ENCODE results near the gene HM13.

HM13 gene

DNA sequence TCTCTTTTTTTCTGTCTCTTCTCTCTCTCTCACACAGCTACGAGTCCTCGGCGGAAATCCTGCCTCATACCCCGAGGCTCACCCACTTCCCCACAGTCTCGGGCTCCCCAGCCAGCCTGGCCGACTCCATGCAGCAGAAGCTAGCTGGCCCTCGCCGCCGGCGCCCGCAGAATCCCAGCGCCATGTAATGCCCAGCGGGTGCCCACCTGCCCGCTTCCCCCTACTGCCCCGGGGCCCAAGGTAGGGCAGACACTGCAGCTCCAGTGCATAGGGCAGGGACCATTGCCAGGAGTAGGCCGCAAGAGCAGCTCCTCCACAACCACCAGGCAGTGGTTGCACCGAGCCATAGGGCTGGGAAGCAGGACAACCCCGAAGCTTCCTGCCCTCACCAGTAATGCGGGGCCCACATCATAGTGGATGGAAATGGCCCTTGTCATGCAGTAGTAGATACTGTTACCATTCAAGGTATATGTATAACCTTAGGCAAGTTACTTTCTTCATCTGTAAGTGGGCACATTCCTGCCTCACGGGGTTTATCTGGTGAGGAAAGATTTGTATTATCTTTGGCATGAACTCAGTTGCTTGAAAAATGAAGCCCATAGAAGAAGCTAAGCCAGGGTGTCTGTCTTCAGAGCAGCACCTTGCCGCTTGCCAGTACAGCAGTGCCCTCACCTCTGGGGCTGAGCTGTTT is 53.9 kb downstream of the HM13 start:
- H3K27me3 ChIP-seq (ENCODE audit: control insufficient read depth in 1 of 2, insufficient read depth in 1 of 2, low read length in 2 of 2): no peaks in the 10 kb centered on the region
- peaks cover 65 to 68% of the 10 kb centered on the region in 2 experiments for H3K36me3 ChIP-seq (ENCODE audit: control insufficient read depth in 1 of 2, insufficient read depth in 2 of 2, low read depth in 1 of 2, low read length in 2 of 2)
- H2AFZ ChIP-seq (ENCODE audit: low read depth, low read length): no peak overlapping the region
- H2AK5ac ChIP-seq (ENCODE audit: low read length, severe bottlenecking): peak overlapping the region; percentile 41
- peak overlapping the region; percentile 57 for H4K8ac ChIP-seq (ENCODE audit: low read length)
- peak overlapping the region in 1 of 2 experiments; percentile 39 for H3K14ac ChIP-seq (ENCODE audit: low read length in 2 of 2)
- H2BK12ac ChIP-seq (ENCODE audit: low read length in 2 of 2): peak overlapping the region; percentile 15 to 24
- peak overlapping the region in 1 of 2 experiments; percentile 41 for H3K18ac ChIP-seq (ENCODE audit: low read depth in 1 of 2, low read length in 2 of 2)
- H2BK15ac ChIP-seq (ENCODE audit: low read depth, poor library complexity, severe bottlenecking): no peak overlapping the region
- no peak overlapping the region for H3K4ac ChIP-seq (ENCODE audit: low read depth in 1 of 2, low read length in 2 of 2)
- 94% methylated on average over 21 of the region's 21 CpGs for WGBS
- no peak overlapping the region for H2BK5ac ChIP-seq (ENCODE audit: low read depth, low read length, poor library complexity, severe bottlenecking)
- H3K9ac ChIP-seq (ENCODE audit: low read length): peak overlapping the region; percentile 60
- no peak overlapping the region for H3K4me3 ChIP-seq (ENCODE audit: insufficient read depth in 1 of 2, low read depth in 1 of 2, low read length in 2 of 2)
- peaks cover 18% of the 10 kb centered on the region for H3K79me1 ChIP-seq (replicated peaks; ENCODE audit: low read length, poor library complexity, severe bottlenecking)
- H4K91ac ChIP-seq (ENCODE audit: low read length): no peak overlapping the region
- peak overlapping the region; percentile 18 for H3K27ac ChIP-seq (ENCODE audit: low read length, poor library complexity, severe bottlenecking)
- no peak for DNase-seq
- H3K23ac ChIP-seq (ENCODE audit: low read length in 2 of 2): peak overlapping the region in 1 of 2 experiments; percentile 18
- H3K4me1 ChIP-seq (ENCODE audit: control insufficient read depth, insufficient read depth, low read depth, low read length): peaks cover 53% of the 10 kb centered on the region
- no peak overlapping the region for H3K4me2 ChIP-seq (ENCODE audit: low read length, poor library complexity, severe bottlenecking)
- H3K9me3 ChIP-seq (ENCODE audit: control insufficient read depth, low read length): no peaks in the 10 kb centered on the region
- peak overlapping the region; percentile 11 for H2BK120ac ChIP-seq (ENCODE audit: low read depth, low read length)

- peak overlapping the region in 1 of 2 experiments; percentile 5 for H3K18ac ChIP-seq (ENCODE audit: low read depth in 1 of 2, low read length in 2 of 2)
- H2BK120ac ChIP-seq (ENCODE audit: low read depth, low read length): peak overlapping the region; percentile 11
- H3K79me1 ChIP-seq (replicated peaks; ENCODE audit: low read length, poor library complexity, severe bottlenecking): peaks cover 14% of the 10 kb centered on the region
- H2AFZ ChIP-seq (ENCODE audit: low read depth, low read length): no peak overlapping the region
- peak overlapping the region; percentile 22 for H4K91ac ChIP-seq (ENCODE audit: low read length)
- H3K27me3 ChIP-seq (ENCODE audit: control insufficient read depth in 1 of 2, insufficient read depth in 1 of 2, low read length in 2 of 2): no peaks in the 10 kb centered on the region
- H3K4me2 ChIP-seq (ENCODE audit: low read length, poor library complexity, severe bottlenecking): no peak overlapping the region
- H3K4ac ChIP-seq (ENCODE audit: low read depth in 1 of 2, low read length in 2 of 2): no peak overlapping the region
- H3K27ac ChIP-seq (ENCODE audit: low read length, poor library complexity, severe bottlenecking): peak overlapping the region; percentile 18
- H2BK12ac ChIP-seq (ENCODE audit: low read length in 2 of 2): peak overlapping the region; percentile 15 to 16
- H3K4me1 ChIP-seq (ENCODE audit: control insufficient read depth, insufficient read depth, low read depth, low read length): peaks cover 57% of the 10 kb centered on the region
- no peak overlapping the region for H3K23ac ChIP-seq (ENCODE audit: low read length in 2 of 2)
- no peak overlapping the region for H3K4me3 ChIP-seq (ENCODE audit: insufficient read depth in 1 of 2, low read depth in 1 of 2, low read length in 2 of 2)
- peak overlapping the region; percentile 57 for H4K8ac ChIP-seq (ENCODE audit: low read length)
- no peak overlapping the region for H3K14ac ChIP-seq (ENCODE audit: low read length in 2 of 2)
- H3K36me3 ChIP-seq (ENCODE audit: control insufficient read depth in 1 of 2, insufficient read depth in 2 of 2, low read depth in 1 of 2, low read length in 2 of 2): peaks cover 60 to 63% of the 10 kb centered on the region in 2 experiments
- peak overlapping the region; percentile 60 for H3K9ac ChIP-seq (ENCODE audit: low read length)
- H3K9me3 ChIP-seq (ENCODE audit: control insufficient read depth, low read length): no peaks in the 10 kb centered on the region
- no peak overlapping the region for H2BK15ac ChIP-seq (ENCODE audit: low read depth, poor library complexity, severe bottlenecking)
- no peak for DNase-seq
- whole genome bisulfite sequencing: 77% methylated on average over 5 of the region's 5 CpGs
- H2BK5ac ChIP-seq (ENCODE audit: low read depth, low read length, poor library complexity, severe bottlenecking): peak overlapping the region; percentile 12
- peak overlapping the region; percentile 41 for H2AK5ac ChIP-seq (ENCODE audit: low read length, severe bottlenecking)
Measured at GRCh38 chr20:31568773-31569162, 54.5 kb downstream of the HM13 start.

- no peak overlapping the region for H3K4me2 ChIP-seq (ENCODE audit: low read length, poor library complexity, severe bottlenecking)
- H3K79me1 ChIP-seq (replicated peaks; ENCODE audit: low read length, poor library complexity, severe bottlenecking): peaks cover 10% of the 10 kb centered on the region
- H3K14ac ChIP-seq (ENCODE audit: low read length in 2 of 2): no peak overlapping the region
- WGBS: 37% methylated on average over 9 of the region's 10 CpGs
- peak overlapping the region; percentile 90 for H2BK15ac ChIP-seq (ENCODE audit: low read depth, poor library complexity, severe bottlenecking)
- H3K36me3 ChIP-seq (ENCODE audit: control insufficient read depth in 1 of 2, insufficient read depth in 2 of 2, low read depth in 1 of 2, low read length in 2 of 2): peaks cover 54 to 57% of the 10 kb centered on the region in 2 experiments
- no peaks in the 10 kb centered on the region for H3K9me3 ChIP-seq (ENCODE audit: control insufficient read depth, low read length)
- DNase-seq: peak; percentile 71
- no peaks in the 10 kb centered on the region for H3K27me3 ChIP-seq (ENCODE audit: control insufficient read depth in 1 of 2, insufficient read depth in 1 of 2, low read length in 2 of 2)
- peak overlapping the region in 1 of 2 experiments; percentile 5 for H3K4ac ChIP-seq (ENCODE audit: low read depth in 1 of 2, low read length in 2 of 2)
- H4K91ac ChIP-seq (ENCODE audit: low read length): peak overlapping the region; percentile 71
- no peak overlapping the region for H3K23ac ChIP-seq (ENCODE audit: low read length in 2 of 2)
- peak overlapping the region; percentile 60 for H3K9ac ChIP-seq (ENCODE audit: low read length)
- H2AFZ ChIP-seq (ENCODE audit: low read depth, low read length): no peak overlapping the region
- H2BK5ac ChIP-seq (ENCODE audit: low read depth, low read length, poor library complexity, severe bottlenecking): no peak overlapping the region
- H3K18ac ChIP-seq (ENCODE audit: low read depth in 1 of 2, low read length in 2 of 2): peak overlapping the region; percentile 4 to 81
- peak overlapping the region; percentile 24 for H2AK5ac ChIP-seq (ENCODE audit: low read length, severe bottlenecking)
- no peak overlapping the region for H3K4me3 ChIP-seq (ENCODE audit: insufficient read depth in 1 of 2, low read depth in 1 of 2, low read length in 2 of 2)
- H4K8ac ChIP-seq (ENCODE audit: low read length): peak overlapping the region; percentile 85
- H3K4me1 ChIP-seq (ENCODE audit: control insufficient read depth, insufficient read depth, low read depth, low read length): peaks cover 56% of the 10 kb centered on the region
- peak overlapping the region; percentile 22 to 57 for H2BK12ac ChIP-seq (ENCODE audit: low read length in 2 of 2)
- H3K27ac ChIP-seq (ENCODE audit: low read length, poor library complexity, severe bottlenecking): peak overlapping the region; percentile 2
- H2BK120ac ChIP-seq (ENCODE audit: low read depth, low read length): no peak overlapping the region
Measured at GRCh38 chr20:31569163-31570020, 55.1 kb downstream of the HM13 start.

DNA sequence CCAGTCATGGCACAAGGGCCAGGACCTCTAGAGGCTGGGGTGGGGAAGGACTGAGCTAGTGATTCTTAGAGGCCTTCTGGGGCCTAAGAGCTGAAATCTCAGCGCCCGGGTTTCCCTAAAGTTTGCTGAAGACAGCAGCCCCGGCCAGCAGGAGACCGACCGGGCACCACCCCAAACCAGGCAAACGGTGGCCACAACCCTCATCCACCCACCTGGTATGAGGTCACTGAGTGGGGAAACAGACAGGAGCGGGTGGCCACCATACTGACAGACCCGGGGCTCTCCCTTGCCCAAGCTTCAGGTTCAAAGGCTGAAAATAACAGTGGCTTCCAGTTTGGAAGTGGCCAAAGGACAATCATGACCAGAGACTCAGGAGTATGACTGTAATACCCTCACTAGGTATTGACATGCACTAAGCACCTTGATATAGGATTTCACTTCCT is 55.8 kb downstream of the HM13 start:
- Histone ChIP-seq H3K9me3 (ENCODE audit: control insufficient read depth, low read length) (no peaks in the 10 kb centered on the region), H2BK120ac (ENCODE audit: low read depth, low read length) (no peak overlapping the region), H2AK5ac (ENCODE audit: low read length, severe bottlenecking) (peak overlapping the region; percentile 24), H2BK12ac (ENCODE audit: low read length in 2 of 2) (peak overlapping the region; percentile 22 to 34), H4K8ac (ENCODE audit: low read length) (peak overlapping the region; percentile 85), H3K4ac (ENCODE audit: low read depth in 1 of 2, low read length in 2 of 2) (peak overlapping the region; percentile 5 to 52), H3K27me3 (ENCODE audit: control insufficient read depth in 1 of 2, insufficient read depth in 1 of 2, low read length in 2 of 2) (no peaks in the 10 kb centered on the region), H3K4me1 (ENCODE audit: control insufficient read depth, insufficient read depth, low read depth, low read length) (peaks cover 56% of the 10 kb centered on the region), H3K79me1 (replicated peaks; ENCODE audit: low read length, poor library complexity, severe bottlenecking) (peaks cover 8% of the 10 kb centered on the region), H3K14ac (ENCODE audit: low read length in 2 of 2) (no peak overlapping the region), H3K36me3 (ENCODE audit: control insufficient read depth in 1 of 2, insufficient read depth in 2 of 2, low read depth in 1 of 2, low read length in 2 of 2) (peaks cover 51 to 55% of the 10 kb centered on the region in 2 experiments), H3K4me3 (ENCODE audit: insufficient read depth in 1 of 2, low read depth in 1 of 2, low read length in 2 of 2) (no peak overlapping the region), H2AFZ (ENCODE audit: low read depth, low read length) (no peak overlapping the region), H3K4me2 (ENCODE audit: low read length, poor library complexity, severe bottlenecking) (no peak overlapping the region), H4K91ac (ENCODE audit: low read length) (peak overlapping the region; percentile 70), H3K9ac (ENCODE audit: low read length) (peak overlapping the region; percentile 60), H3K18ac (ENCODE audit: low read depth in 1 of 2, low read length in 2 of 2) (peak overlapping the region; percentile 17 to 26), H3K23ac (ENCODE audit: low read length in 2 of 2) (no peak overlapping the region), H2BK15ac (ENCODE audit: low read depth, poor library complexity, severe bottlenecking) (peak overlapping the region; percentile 52), H3K27ac (ENCODE audit: low read length, poor library complexity, severe bottlenecking) (peak overlapping the region; percentile 5), H2BK5ac (ENCODE audit: low read depth, low read length, poor library complexity, severe bottlenecking) (no peak overlapping the region)
- no peak for DNase-seq
- 91% methylated on average over 8 of the region's 8 CpGs for WGBS

All from mesenchymal stem cell (in vitro differentiated cells and primary cell).